ENCODE results near the gene DIS3L2. TPM values are rescaled to one million over a fixed set of nuclear protein-coding genes. Genes with fewer than 3 reads are reported as not detected.
"Not testable (repeated sequence)": the region's sequence is repeated elsewhere in the genome, so short reads cannot be mapped to it uniquely, and the experiment has no call there.

The DIS3L2 gene
- total RNA-seq, 6 donors from 2014 or later, result 31.2 to 98.5 (median 50.3) TPM

- Histone ChIP-seq H3K27ac (no peak overlapping the region), H3K27me3 (no peaks in the 10 kb centered on the region), H3K36me3 (peaks cover 0 to 6% (median 0%) of the 10 kb centered on the region in 4 donors), H3K4me3 (no peak overlapping the region), H3K4me1 (peaks cover 0 to 3% (median 2%) of the 10 kb centered on the region in 4 donors), H3K9me3 (no peaks in the 10 kb centered on the region)
- no peak for TF ChIP-seq POLR2AphosphoS5 (IDR thresholded peaks at IDR 0.05)
- TF ChIP-seq, protein P1, sequence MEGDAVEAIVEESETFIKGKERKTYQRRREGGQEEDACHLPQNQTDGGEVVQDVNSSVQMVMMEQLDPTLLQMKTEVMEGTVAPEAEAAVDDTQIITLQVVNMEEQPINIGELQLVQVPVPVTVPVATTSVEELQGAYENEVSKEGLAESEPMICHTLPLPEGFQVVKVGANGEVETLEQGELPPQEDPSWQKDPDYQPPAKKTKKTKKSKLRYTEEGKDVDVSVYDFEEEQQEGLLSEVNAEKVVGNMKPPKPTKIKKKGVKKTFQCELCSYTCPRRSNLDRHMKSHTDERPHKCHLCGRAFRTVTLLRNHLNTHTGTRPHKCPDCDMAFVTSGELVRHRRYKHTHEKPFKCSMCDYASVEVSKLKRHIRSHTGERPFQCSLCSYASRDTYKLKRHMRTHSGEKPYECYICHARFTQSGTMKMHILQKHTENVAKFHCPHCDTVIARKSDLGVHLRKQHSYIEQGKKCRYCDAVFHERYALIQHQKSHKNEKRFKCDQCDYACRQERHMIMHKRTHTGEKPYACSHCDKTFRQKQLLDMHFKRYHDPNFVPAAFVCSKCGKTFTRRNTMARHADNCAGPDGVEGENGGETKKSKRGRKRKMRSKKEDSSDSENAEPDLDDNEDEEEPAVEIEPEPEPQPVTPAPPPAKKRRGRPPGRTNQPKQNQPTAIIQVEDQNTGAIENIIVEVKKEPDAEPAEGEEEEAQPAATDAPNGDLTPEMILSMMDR (IDR thresholded peaks at IDR 0.05), result no peak
- no peak for TF ChIP-seq EP300 (IDR thresholded peaks at IDR 0.05)
- no peak for TF ChIP-seq POLR2A (IDR thresholded peaks at IDR 0.05)
- 88% methylated on average over 5 to 12 of the region's 17 CpGs for WGBS, 2 donors
- ATAC-seq (ENCODE audit: low FRiP score in 2 of 2) (no peak), DNase-seq (no peak)
These were observed 368.8 kb downstream of the DIS3L2 start for GRCh38 chr2:232330068-232330999.

GRCh38 chr2:232331061-232331460 lies 369.5 kb downstream of the DIS3L2 start:
- not testable (repeated sequence) for H3K4me3 ChIP-seq; ATAC-seq (ENCODE audit: low FRiP score in 2 of 2); H3K9me3 ChIP-seq; DNase-seq; H3K27me3 ChIP-seq; H3K4me1 ChIP-seq; H3K27ac ChIP-seq; H3K36me3 ChIP-seq
- WGBS, 2 donors, result 86% methylated on average over 11 of the region's 11 CpGs; no CpG with 5 or more reads in 1 of the 2 donors

- H3K4me3 ChIP-seq; H3K27me3 ChIP-seq; ATAC-seq (ENCODE audit: low FRiP score in 2 of 2); H3K27ac ChIP-seq; H3K9me3 ChIP-seq; H3K4me1 ChIP-seq: not testable (repeated sequence)
- WGBS, 2 donors, result 92% methylated on average over 5 to 9 of the region's 11 CpGs
- DNase-seq, result peak in 1 of 2 donors; percentile 18
- peaks cover 0 to 13% (median 3%) of the 10 kb centered on the region in 4 donors for H3K36me3 ChIP-seq
These were observed 370.1 kb downstream of the DIS3L2 start for GRCh38 chr2:232331641-232332040.

DNA sequence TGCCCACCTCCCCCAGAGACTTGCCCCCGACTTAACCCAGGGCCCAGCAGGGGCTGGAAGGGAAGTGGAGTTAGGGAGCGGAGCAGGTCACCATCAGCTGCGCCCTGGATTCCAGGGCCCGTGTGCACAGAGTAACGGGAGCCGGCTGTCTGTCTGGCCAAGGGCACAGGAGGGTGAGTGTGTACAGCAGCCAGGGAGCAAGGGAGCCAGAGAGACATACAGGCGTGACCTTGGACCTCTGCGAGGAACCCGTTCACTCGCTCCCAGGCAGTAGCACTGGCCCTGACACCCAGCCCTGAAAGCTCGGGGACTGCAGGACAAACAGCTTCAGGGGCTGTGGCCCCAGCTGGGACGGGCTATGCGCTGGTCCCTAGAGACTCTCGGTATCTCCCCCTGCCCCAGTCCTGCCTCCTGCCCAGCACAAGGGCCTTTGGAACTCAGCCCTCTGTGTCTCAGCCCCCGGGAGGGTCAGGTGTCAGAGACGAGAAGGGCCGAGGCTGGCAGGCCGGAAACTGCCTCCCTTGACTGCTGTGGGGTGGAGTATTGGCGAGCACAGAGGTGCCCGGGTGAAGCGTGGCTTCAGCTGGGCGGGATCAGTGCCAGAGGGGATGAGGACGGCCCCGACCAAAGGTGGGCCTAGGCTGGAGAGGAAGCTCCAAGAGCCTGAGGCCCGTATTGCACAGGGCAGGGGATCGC lies 370.9 kb downstream of the DIS3L2 start:
- ATAC-seq (ENCODE audit: low FRiP score in 2 of 2); H3K4me3 ChIP-seq; H3K9me3 ChIP-seq; H3K27me3 ChIP-seq; H3K4me1 ChIP-seq; H3K27ac ChIP-seq: not testable (repeated sequence)
- 83 to 86% methylated on average over 12 to 17 of the region's 26 CpGs for WGBS, 2 donors
- H3K36me3 ChIP-seq, result peaks cover 0 to 19% (median 3%) of the 10 kb centered on the region in 4 donors
- peak in 1 of 2 donors; percentile 14 for DNase-seq

GRCh38 chr2:232332940-232333259 lies 371.4 kb downstream of the DIS3L2 start:
- 86 to 92% methylated on average over 10 of the region's 10 CpGs for WGBS, 2 donors
- Histone ChIP-seq H3K27ac (no peak overlapping the region), H3K9me3 (no peaks in the 10 kb centered on the region), H3K36me3 (peaks cover 0 to 19% (median 3%) of the 10 kb centered on the region in 4 donors), H3K27me3 (no peaks in the 10 kb centered on the region), H3K4me1 (no peaks in the 10 kb centered on the region), H3K4me3 (no peak overlapping the region)
- TF ChIP-seq POLR2AphosphoS5 (IDR thresholded peaks at IDR 0.05) (no peak), EP300 (IDR thresholded peaks at IDR 0.05) (no peak), POLR2A (IDR thresholded peaks at IDR 0.05) (no peak)
- TF ChIP-seq, protein P1 (IDR thresholded peaks at IDR 0.05), result no peak
- DNase-seq, result peak in 1 of 2 donors; percentile 15
- no peak for ATAC-seq (ENCODE audit: low FRiP score in 2 of 2)

DNA sequence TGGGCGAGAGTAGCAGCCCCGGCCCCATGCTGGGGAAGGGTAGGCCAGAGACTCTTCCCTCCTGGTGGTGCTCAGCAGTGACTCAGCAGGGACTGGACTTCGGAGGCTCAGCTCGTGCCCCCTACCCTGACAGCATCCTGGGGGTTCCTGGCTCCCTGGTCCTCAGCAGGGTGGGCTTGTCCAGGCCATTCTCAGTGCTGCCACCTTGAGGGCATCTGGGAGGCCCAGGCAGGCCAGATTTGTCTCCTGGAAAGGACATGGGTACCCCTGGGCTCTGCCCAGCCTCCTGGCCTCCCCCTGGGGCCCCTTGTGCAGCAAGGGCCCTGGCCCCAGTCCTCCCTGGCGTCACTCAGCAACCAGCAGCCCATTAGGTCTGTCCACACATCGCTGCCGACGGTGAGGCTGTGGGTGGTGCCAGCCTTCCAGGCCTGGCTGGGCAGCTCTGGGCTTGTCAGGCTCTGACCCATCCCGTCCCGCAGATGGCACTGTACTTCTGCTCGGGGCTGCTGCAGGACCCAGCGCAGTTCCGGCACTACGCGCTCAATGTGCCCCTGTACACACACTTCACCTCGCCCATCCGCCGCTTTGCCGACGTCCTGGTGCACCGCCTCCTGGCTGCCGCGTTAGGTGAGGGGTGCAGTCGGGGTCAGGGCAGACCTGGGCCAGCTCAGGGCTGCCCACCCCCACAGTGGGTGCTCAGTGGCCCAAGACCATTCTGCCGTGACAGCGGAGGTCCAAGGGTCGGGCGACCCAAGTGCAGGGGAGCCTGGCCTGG lies 372.0 kb downstream of the DIS3L2 start:
- TF ChIP-seq, protein P1 (IDR thresholded peaks at IDR 0.05), result peak in 2 of 6 experiments; percentile 11 to 13
- no peak for TF ChIP-seq EP300 (IDR thresholded peaks at IDR 0.05)
- no peaks in the 10 kb centered on the region for H3K27me3 ChIP-seq
- no peaks in the 10 kb centered on the region for H3K4me1 ChIP-seq
- no peak overlapping the region for H3K4me3 ChIP-seq
- H3K9me3 ChIP-seq, result no peaks in the 10 kb centered on the region
- H3K36me3 ChIP-seq, result peaks cover 0 to 19% (median 3%) of the 10 kb centered on the region in 4 donors
- WGBS, 2 donors, result 92 to 96% methylated on average over 14 to 28 of the region's 28 CpGs
- DNase-seq (peak in 1 of 2 donors; percentile 19), ATAC-seq (ENCODE audit: low FRiP score in 2 of 2) (no peak)
- no peak overlapping the region for H3K27ac ChIP-seq

DNA sequence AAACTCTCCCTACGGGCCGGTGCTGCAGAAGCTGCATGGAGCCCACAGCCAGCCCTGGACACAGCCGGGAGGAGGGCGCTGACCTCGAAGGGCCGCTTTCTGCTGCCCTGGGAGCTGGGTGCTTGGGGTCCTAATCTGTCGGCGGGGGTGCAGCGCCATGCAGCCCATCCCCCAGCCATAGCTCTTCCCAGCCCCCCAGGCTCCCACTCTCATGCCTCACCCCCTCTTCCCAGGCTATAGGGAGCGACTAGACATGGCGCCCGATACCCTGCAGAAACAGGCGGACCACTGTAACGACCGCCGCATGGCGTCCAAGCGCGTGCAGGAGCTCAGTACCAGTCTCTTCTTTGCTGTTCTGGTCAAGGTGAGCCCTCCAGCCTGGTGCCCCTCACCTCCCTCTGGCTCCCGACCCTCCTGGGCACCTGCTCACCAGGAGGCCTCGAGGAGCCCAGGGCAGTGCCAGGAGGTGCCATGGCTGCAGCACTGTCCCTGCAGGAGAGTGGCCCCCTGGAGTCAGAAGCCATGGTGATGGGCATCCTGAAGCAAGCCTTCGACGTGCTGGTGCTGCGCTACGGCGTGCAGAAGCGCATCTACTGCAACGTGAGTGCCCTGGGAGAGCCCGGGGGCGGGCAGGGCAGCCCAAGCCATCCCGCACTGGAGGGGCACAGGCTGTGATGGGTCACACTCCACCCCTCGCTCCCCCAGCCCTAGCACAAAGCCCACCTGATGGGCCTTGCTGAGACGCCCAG lies 372.8 kb downstream of the DIS3L2 start:
- H3K9me3 ChIP-seq; H3K4me3 ChIP-seq; H3K4me1 ChIP-seq; H3K27me3 ChIP-seq; ATAC-seq (ENCODE audit: low FRiP score in 2 of 2); H3K27ac ChIP-seq: not testable (repeated sequence)
- H3K36me3 ChIP-seq, result peaks cover 0 to 19% (median 3%) of the 10 kb centered on the region in 4 donors
- WGBS, 2 donors, result 95 to 96% methylated on average over 5 to 28 of the region's 33 CpGs
- DNase-seq, result peak in 1 of 2 donors; percentile 16

GRCh38 chr2:232334885-232335205 lies 373.3 kb downstream of the DIS3L2 start:
- not testable (repeated sequence) for ATAC-seq (ENCODE audit: low FRiP score in 2 of 2); H3K4me1 ChIP-seq; H3K27ac ChIP-seq; H3K9me3 ChIP-seq; H3K27me3 ChIP-seq; H3K4me3 ChIP-seq
- peaks cover 0 to 19% (median 3%) of the 10 kb centered on the region in 4 donors for H3K36me3 ChIP-seq
- peak in 1 of 2 donors; percentile 2 for DNase-seq
- WGBS, 2 donors, result 93% methylated on average over 3 of the region's 6 CpGs; no CpG with 5 or more reads in 1 of the 2 donors
